Measurements from ENCODE around the gene FAM131A.
A peak's percentile ranks its signal among the peaks of the same experiment; 100 is the strongest.

Gene FAM131A

GRCh38 chr3:184360929-184361531, 23.6 kb downstream of the FAM131A start:
- peak overlapping the region; percentile 60 for H3K27ac ChIP-seq (ENCODE audit: low read length)
- H3K36me3 ChIP-seq (ENCODE audit: control insufficient read depth in 1 of 2, insufficient read depth in 2 of 2, low read length in 2 of 2), result peaks cover 6 to 18% of the 10 kb centered on the region in 2 donors
- peaks cover 6 to 23% of the 10 kb centered on the region in 2 donors for H3K4me1 ChIP-seq (ENCODE audit: control insufficient read depth in 1 of 2, insufficient read depth in 2 of 2, low read length in 2 of 2)
- H3K9me3 ChIP-seq (ENCODE audit: control insufficient read depth in 1 of 2, low read length in 2 of 2), result no peaks in the 10 kb centered on the region
- peak overlapping the region; percentile 69 to 79 for H3K4me3 ChIP-seq (ENCODE audit: low read depth in 1 of 2, low read length in 2 of 2)
- H3K27me3 ChIP-seq (ENCODE audit: low read depth, low read length), result no peaks in the 10 kb centered on the region

- H3K9me3 ChIP-seq (ENCODE audit: control insufficient read depth in 1 of 2, low read length in 2 of 2), result no peaks in the 10 kb centered on the region
- H3K4me1 ChIP-seq (ENCODE audit: control insufficient read depth in 1 of 2, insufficient read depth in 2 of 2, low read length in 2 of 2), result peaks cover 6 to 23% of the 10 kb centered on the region in 2 donors
These were observed 24.1 kb downstream of the FAM131A start, which contains the start of the genes CLCN2 and POLR2H for GRCh38 chr3:184361532-184361931. Gene CLCN2, minus strand, starts transcription at chr3:184361605. Its CDS starts 126 bp downstream, at chr3:184361479. Gene POLR2H, plus strand, starts transcription at chr3:184361710. Its CDS starts 1,783 bp downstream, at chr3:184363493.

GRCh38 chr3:184361932-184362667, 24.7 kb downstream of the FAM131A start:
- H3K9me3 ChIP-seq (ENCODE audit: control insufficient read depth in 1 of 2, low read length in 2 of 2), result no peaks in the 10 kb centered on the region

More at GRCh38 chr3:184361532-184361931, 24.1 kb downstream of the FAM131A start, which contains the start of the genes CLCN2 and POLR2H:
- Histone ChIP-seq H3K36me3 (ENCODE audit: control insufficient read depth in 1 of 2, insufficient read depth in 2 of 2, low read length in 2 of 2) (peaks cover 6 to 18% of the 10 kb centered on the region in 2 donors), H3K27me3 (ENCODE audit: low read depth, low read length) (no peaks in the 10 kb centered on the region), H3K27ac (ENCODE audit: low read length) (peak within 1 kb of the TSS; percentile 94), H3K4me3 (ENCODE audit: low read depth in 1 of 2, low read length in 2 of 2) (peak within 1 kb of the TSS; percentile 79 to 86)

GRCh38 chr3:184362668-184363546, 25.5 kb downstream of the FAM131A start:
- Histone ChIP-seq H3K4me1 (ENCODE audit: control insufficient read depth in 1 of 2, insufficient read depth in 2 of 2, low read length in 2 of 2) (peaks cover 6 to 23% of the 10 kb centered on the region in 2 donors), H3K36me3 (ENCODE audit: control insufficient read depth in 1 of 2, insufficient read depth in 2 of 2, low read length in 2 of 2) (peaks cover 15% of the 10 kb centered on the region in 2 donors)

More at GRCh38 chr3:184361932-184362667, 24.7 kb downstream of the FAM131A start:
- Histone ChIP-seq H3K4me1 (ENCODE audit: control insufficient read depth in 1 of 2, insufficient read depth in 2 of 2, low read length in 2 of 2) (peaks cover 6 to 23% of the 10 kb centered on the region in 2 donors), H3K27ac (ENCODE audit: low read length) (peak overlapping the region; percentile 94), H3K27me3 (ENCODE audit: low read depth, low read length) (no peaks in the 10 kb centered on the region), H3K36me3 (ENCODE audit: control insufficient read depth in 1 of 2, insufficient read depth in 2 of 2, low read length in 2 of 2) (peaks cover 11 to 18% of the 10 kb centered on the region in 2 donors), H3K4me3 (ENCODE audit: low read depth in 1 of 2, low read length in 2 of 2) (peak overlapping the region; percentile 79 to 86)

GRCh38 chr3:184366619-184367289, 29.4 kb downstream of the FAM131A start:
- H3K4me3 ChIP-seq (ENCODE audit: low read depth in 1 of 2, low read length in 2 of 2), result no peak overlapping the region
- H3K4me1 ChIP-seq (ENCODE audit: control insufficient read depth in 1 of 2, insufficient read depth in 2 of 2, low read length in 2 of 2), result peaks cover 0 to 25% of the 10 kb centered on the region in 2 donors
- no peak overlapping the region for H3K27ac ChIP-seq (ENCODE audit: low read length)
- H3K36me3 ChIP-seq (ENCODE audit: control insufficient read depth in 1 of 2, insufficient read depth in 2 of 2, low read length in 2 of 2), result peaks cover 22 to 30% of the 10 kb centered on the region in 2 donors
- H3K9me3 ChIP-seq (ENCODE audit: control insufficient read depth in 1 of 2, low read length in 2 of 2), result no peaks in the 10 kb centered on the region
- no peaks in the 10 kb centered on the region for H3K27me3 ChIP-seq (ENCODE audit: low read depth, low read length)

More at GRCh38 chr3:184362668-184363546, 25.5 kb downstream of the FAM131A start:
- H3K4me3 ChIP-seq (ENCODE audit: low read depth in 1 of 2, low read length in 2 of 2), result peak overlapping the region; percentile 79 to 86
- no peaks in the 10 kb centered on the region for H3K27me3 ChIP-seq (ENCODE audit: low read depth, low read length)
- peak overlapping the region; percentile 94 for H3K27ac ChIP-seq (ENCODE audit: low read length)
- H3K9me3 ChIP-seq (ENCODE audit: control insufficient read depth in 1 of 2, low read length in 2 of 2), result no peaks in the 10 kb centered on the region

- Histone ChIP-seq H3K9me3 (ENCODE audit: control insufficient read depth in 1 of 2, low read length in 2 of 2) (no peaks in the 10 kb centered on the region), H3K4me3 (ENCODE audit: low read depth in 1 of 2, low read length in 2 of 2) (no peak overlapping the region), H3K36me3 (ENCODE audit: control insufficient read depth in 1 of 2, insufficient read depth in 2 of 2, low read length in 2 of 2) (peaks cover 22 to 28% of the 10 kb centered on the region in 2 donors), H3K4me1 (ENCODE audit: control insufficient read depth in 1 of 2, insufficient read depth in 2 of 2, low read length in 2 of 2) (peaks cover 0 to 29% of the 10 kb centered on the region in 2 donors), H3K27ac (ENCODE audit: low read length) (no peak overlapping the region), H3K27me3 (ENCODE audit: low read depth, low read length) (no peaks in the 10 kb centered on the region)
These were observed 30.7 kb downstream of the FAM131A start for GRCh38 chr3:184368116-184368515.

- Histone ChIP-seq H3K4me1 (ENCODE audit: control insufficient read depth in 1 of 2, insufficient read depth in 2 of 2, low read length in 2 of 2) (peaks cover 0 to 28% of the 10 kb centered on the region in 2 donors), H3K9me3 (ENCODE audit: control insufficient read depth in 1 of 2, low read length in 2 of 2) (no peaks in the 10 kb centered on the region), H3K36me3 (ENCODE audit: control insufficient read depth in 1 of 2, insufficient read depth in 2 of 2, low read length in 2 of 2) (peaks cover 22 to 28% of the 10 kb centered on the region in 2 donors), H3K27ac (ENCODE audit: low read length) (no peak overlapping the region), H3K4me3 (ENCODE audit: low read depth in 1 of 2, low read length in 2 of 2) (no peak overlapping the region), H3K27me3 (ENCODE audit: low read depth, low read length) (peaks cover 3% of the 10 kb centered on the region)
These were observed 31.3 kb downstream of the FAM131A start for GRCh38 chr3:184368586-184369183.

- Histone ChIP-seq H3K4me1 (ENCODE audit: control insufficient read depth in 1 of 2, insufficient read depth in 2 of 2, low read length in 2 of 2) (peaks cover 0 to 17% of the 10 kb centered on the region in 2 donors), H3K27me3 (ENCODE audit: low read depth, low read length) (peaks cover 3% of the 10 kb centered on the region), H3K27ac (ENCODE audit: low read length) (no peak overlapping the region), H3K9me3 (ENCODE audit: control insufficient read depth in 1 of 2, low read length in 2 of 2) (no peaks in the 10 kb centered on the region), H3K36me3 (ENCODE audit: control insufficient read depth in 1 of 2, insufficient read depth in 2 of 2, low read length in 2 of 2) (peaks cover 16 to 28% of the 10 kb centered on the region in 2 donors), H3K4me3 (ENCODE audit: low read depth in 1 of 2, low read length in 2 of 2) (no peak overlapping the region)
These were observed 34.2 kb downstream of the FAM131A start for GRCh38 chr3:184371570-184372018.

- Histone ChIP-seq H3K36me3 (ENCODE audit: control insufficient read depth in 1 of 2, insufficient read depth in 2 of 2, low read length in 2 of 2) (peaks cover 11 to 21% of the 10 kb centered on the region in 2 donors), H3K4me1 (ENCODE audit: control insufficient read depth in 1 of 2, insufficient read depth in 2 of 2, low read length in 2 of 2) (peaks cover 0 to 17% of the 10 kb centered on the region in 2 donors), H3K27me3 (ENCODE audit: low read depth, low read length) (peaks cover 5% of the 10 kb centered on the region), H3K9me3 (ENCODE audit: control insufficient read depth in 1 of 2, low read length in 2 of 2) (no peaks in the 10 kb centered on the region), H3K27ac (ENCODE audit: low read length) (no peak overlapping the region), H3K4me3 (ENCODE audit: low read depth in 1 of 2, low read length in 2 of 2) (no peak overlapping the region)
These were observed 35.0 kb downstream of the FAM131A start for GRCh38 chr3:184372296-184372821.

- H3K4me1 ChIP-seq (ENCODE audit: control insufficient read depth in 1 of 2, insufficient read depth in 2 of 2, low read length in 2 of 2), result peaks cover 0 to 17% of the 10 kb centered on the region in 2 donors
- H3K4me3 ChIP-seq (ENCODE audit: low read depth in 1 of 2, low read length in 2 of 2), result no peak overlapping the region
- no peak overlapping the region for H3K27ac ChIP-seq (ENCODE audit: low read length)
- H3K27me3 ChIP-seq (ENCODE audit: low read depth, low read length), result peaks cover 10% of the 10 kb centered on the region
- peaks cover 7 to 17% of the 10 kb centered on the region in 2 donors for H3K36me3 ChIP-seq (ENCODE audit: control insufficient read depth in 1 of 2, insufficient read depth in 2 of 2, low read length in 2 of 2)
- no peaks in the 10 kb centered on the region for H3K9me3 ChIP-seq (ENCODE audit: control insufficient read depth in 1 of 2, low read length in 2 of 2)
These were observed 35.5 kb downstream of the FAM131A start for GRCh38 chr3:184372911-184373310.

Data from muscle layer of duodenum (tissue), 2 donors.